MM.1S (cell line): ENCODE data around the gene RHBDL2.

Experiments used
- EZH2phosphoT487 ChIP-seq: fragments of 300-600 bp; sonication (generic); IDR thresholded peaks from 2 replicates; pipeline ENCODE4 v1.6.1; 2018; ENCODE audit warnings: antibody characterized with exemption, low read length
- TF ChIP-seq, protein P1 (sequence below): fragments of 300-600 bp; sonication (generic); IDR thresholded peaks from 2 replicates; pipeline ENCODE4 v1.5.1; 2016; ENCODE audit warnings: antibody characterized with exemption, low read length, mixed read lengths

DNA sequence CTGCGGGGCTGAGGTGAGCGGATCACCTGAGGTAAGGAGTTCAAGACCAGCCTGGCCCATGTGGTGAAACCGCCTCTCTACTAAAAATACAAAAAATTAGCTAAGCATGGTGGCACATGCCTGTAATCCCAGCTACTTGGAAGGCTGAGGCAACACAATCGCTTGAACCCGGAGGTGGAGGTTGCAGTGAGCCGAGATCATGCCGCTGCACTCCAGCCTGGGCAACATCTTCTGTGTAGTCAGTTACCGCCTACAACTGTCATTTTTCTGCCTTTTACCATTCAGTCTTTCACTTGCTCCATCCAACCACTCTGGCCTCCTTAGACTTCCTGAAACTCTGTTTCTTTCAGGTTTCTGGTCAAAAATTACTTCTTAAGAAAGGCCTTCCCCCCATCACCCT, 70.6 kb downstream of the RHBDL2 start:
- TF ChIP-seq EZH2phosphoT487, result no peak
- TF ChIP-seq, protein P1, sequence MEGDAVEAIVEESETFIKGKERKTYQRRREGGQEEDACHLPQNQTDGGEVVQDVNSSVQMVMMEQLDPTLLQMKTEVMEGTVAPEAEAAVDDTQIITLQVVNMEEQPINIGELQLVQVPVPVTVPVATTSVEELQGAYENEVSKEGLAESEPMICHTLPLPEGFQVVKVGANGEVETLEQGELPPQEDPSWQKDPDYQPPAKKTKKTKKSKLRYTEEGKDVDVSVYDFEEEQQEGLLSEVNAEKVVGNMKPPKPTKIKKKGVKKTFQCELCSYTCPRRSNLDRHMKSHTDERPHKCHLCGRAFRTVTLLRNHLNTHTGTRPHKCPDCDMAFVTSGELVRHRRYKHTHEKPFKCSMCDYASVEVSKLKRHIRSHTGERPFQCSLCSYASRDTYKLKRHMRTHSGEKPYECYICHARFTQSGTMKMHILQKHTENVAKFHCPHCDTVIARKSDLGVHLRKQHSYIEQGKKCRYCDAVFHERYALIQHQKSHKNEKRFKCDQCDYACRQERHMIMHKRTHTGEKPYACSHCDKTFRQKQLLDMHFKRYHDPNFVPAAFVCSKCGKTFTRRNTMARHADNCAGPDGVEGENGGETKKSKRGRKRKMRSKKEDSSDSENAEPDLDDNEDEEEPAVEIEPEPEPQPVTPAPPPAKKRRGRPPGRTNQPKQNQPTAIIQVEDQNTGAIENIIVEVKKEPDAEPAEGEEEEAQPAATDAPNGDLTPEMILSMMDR, result no peak
